Gastrocnemius medialis (tissue), 4 donors: ENCODE data around the gene GPR176. TPM values are rescaled to one million over a fixed set of nuclear protein-coding genes. Genes with fewer than 3 reads are reported as not detected.

Source experiments
- ATAC-seq, 2 donors: fragments of 150-250 bp; one replicate each; pipeline ENCODE4 v1.9.1; 2016
- DNase-seq, 2 donors: peaks; one replicate each; pipeline ENCODE4 v3.0.0-alpha.2; 2019
- H3K27ac ChIP-seq, 4 donors: fragments of 200-600 bp; sonication (generic); 1 replicate in 1 of 4; 2 replicates in 3 of 4; pipeline ENCODE4 v1.5.1; 2016 to 2018; ENCODE audit warnings: mild to moderate bottlenecking in 2 of 4, moderate library complexity in 1 of 4
- H3K27me3 ChIP-seq, 3 donors: fragments of 200-600 bp; sonication (generic) in 2 of 3; 1 replicate in 1 of 3; 2 replicates in 2 of 3; pipeline versions ENCODE4 v1.5.1 to v1.6.0; 2016 to 2019; ENCODE audit warnings: mild to moderate bottlenecking in 1 of 3, moderate library complexity in 1 of 3
- H3K36me3 ChIP-seq, 2 donors: fragments of 200-600 bp; sonication (generic) in 1 of 2; one replicate each; pipeline ENCODE4 v1.5.1; 2017 to 2018
- H3K4me1 ChIP-seq, 2 donors: fragments of 200-600 bp; sonication (generic) in 1 of 2; one replicate each; pipeline ENCODE4 v1.5.1; 2016 to 2017; ENCODE audit warnings: mild to moderate bottlenecking in 2 of 2
- H3K4me3 ChIP-seq, 4 donors: fragments of 200-600 bp; sonication (generic) in 3 of 4; 1 replicate in 1 of 4; 2 replicates in 3 of 4; pipeline ENCODE4 v1.5.1; 2016 to 2019; ENCODE audit warnings: mild to moderate bottlenecking in 2 of 4
- H3K9me3 ChIP-seq, 3 donors: fragments of 200-600 bp; sonication (generic) in 2 of 3; 1 replicate in 1 of 3; 2 replicates in 2 of 3; pipeline ENCODE4 v1.5.1; 2016 to 2019
- CTCF ChIP-seq, 5 experiments: fragments of 450-650 bp in 3 of 5; fragments of 200-600 bp in 2 of 5; sonication (generic) in 2 of 5; IDR thresholded peaks in 4 of 5; conservative IDR thresholded peaks in 1 of 5; 1 replicate in 4 of 5; 2 replicates in 1 of 5; pipeline ENCODE4 v1.5.1; 2016 to 2019; ENCODE audit warnings: antibody characterized with exemption in 5 of 5, mild to moderate bottlenecking in 3 of 5, moderate library complexity in 3 of 5
- POLR2A ChIP-seq, 2 donors: fragments of 450-650 bp; IDR thresholded peaks; one replicate each; pipeline ENCODE4 v1.6.1; 2017; ENCODE audit warnings: antibody characterized with exemption in 2 of 2, mild to moderate bottlenecking in 2 of 2, moderate library complexity in 2 of 2
- in situ Hi-C, 4 donors: fragments of 200-750 bp; cut with MboI; loops; one replicate each; pipeline versions ENCODE4 v1.15.0 to v1.8.0; 2017; ENCODE audit warnings: low sequenced_read_pairs in 4 of 4
- intact Hi-C: fragments of 100-400 bp; cut with DNase I; formaldehyde crosslinking; loops from one replicate; pipeline ENCODE4 v1.15.1; 2023; ENCODE audit warnings: low total_unique reads
- total RNA-seq, 4 donors: library from RNA; depleted of rRNA; stranded (reverse); fragments of >200 nt; gene quantifications; one replicate each; pipeline versions ENCODE4 v1.1.0 to v1.2.3, GENCODE V29; 2016

The GPR176 gene
- total RNA-seq, 4 donors from 2014 or later, result 1.1 to 3.0 (median 1.7) TPM

GRCh38 chr15:39946862-39947261, 26.8 kb upstream of the GPR176 start:
- ATAC-seq, result no peak
- in situ Hi-C loops, result no loop called here
- TF ChIP-seq POLR2A (IDR thresholded peaks at IDR 0.05), result no peak
- TF ChIP-seq CTCF (IDR thresholded peaks at IDR 0.05 in 4 of 5, conservative IDR thresholded peaks at IDR 0.05 in 1 of 5), result no peak

GRCh38 chr15:39944726-39945125, 24.7 kb upstream of the GPR176 start:
- H3K4me3 ChIP-seq, result no peak overlapping the region
- in situ Hi-C loops, result no loop called here
- peaks cover 0 to 88% of the 10 kb centered on the region in 2 donors for H3K36me3 ChIP-seq
- no peaks in the 10 kb centered on the region for H3K9me3 ChIP-seq
- ATAC-seq (no peak), DNase-seq (no peak)
- intact Hi-C loops, result no loop called here
- H3K4me1 ChIP-seq, result no peaks in the 10 kb centered on the region
- no peak overlapping the region for H3K27ac ChIP-seq
- H3K27me3 ChIP-seq, result no peaks in the 10 kb centered on the region
- TF ChIP-seq CTCF (IDR thresholded peaks at IDR 0.05 in 4 of 5, conservative IDR thresholded peaks at IDR 0.05 in 1 of 5) (no peak), POLR2A (IDR thresholded peaks at IDR 0.05) (no peak)

More at GRCh38 chr15:39946862-39947261, 26.8 kb upstream of the GPR176 start:
- Histone ChIP-seq H3K27ac (no peak overlapping the region), H3K36me3 (peaks cover 0 to 88% of the 10 kb centered on the region in 2 donors), H3K4me1 (no peaks in the 10 kb centered on the region), H3K4me3 (no peak overlapping the region), H3K9me3 (no peaks in the 10 kb centered on the region), H3K27me3 (no peaks in the 10 kb centered on the region)
- intact Hi-C loops, result no loop called here
- DNase-seq, result no peak

GRCh38 chr15:39942753-39943150, 22.7 kb upstream of the GPR176 start:
- Histone ChIP-seq H3K27me3 (no peaks in the 10 kb centered on the region), H3K27ac (no peak overlapping the region), H3K36me3 (peaks cover 0 to 76% of the 10 kb centered on the region in 2 donors), H3K4me1 (no peaks in the 10 kb centered on the region), H3K9me3 (no peaks in the 10 kb centered on the region), H3K4me3 (no peak overlapping the region)
- ATAC-seq (no peak), DNase-seq (no peak)
- intact Hi-C loops (no loop called here), in situ Hi-C loops (no loop called here)
- TF ChIP-seq POLR2A (IDR thresholded peaks at IDR 0.05) (no peak), CTCF (IDR thresholded peaks at IDR 0.05 in 4 of 5, conservative IDR thresholded peaks at IDR 0.05 in 1 of 5) (no peak)

- intact Hi-C loops, result no loop called here
Measured at GRCh38 chr15:39942101-39942752, 22.2 kb upstream of the GPR176 start.

More at GRCh38 chr15:39942101-39942752, 22.2 kb upstream of the GPR176 start:
- Histone ChIP-seq H3K27ac (no peak overlapping the region), H3K4me1 (no peaks in the 10 kb centered on the region), H3K27me3 (no peaks in the 10 kb centered on the region), H3K9me3 (no peaks in the 10 kb centered on the region), H3K4me3 (no peak overlapping the region), H3K36me3 (peaks cover 0 to 71% of the 10 kb centered on the region in 2 donors)
- no peak for ATAC-seq
- in situ Hi-C loops, result no loop called here
- DNase-seq, result no peak
- TF ChIP-seq CTCF (IDR thresholded peaks at IDR 0.05 in 4 of 5, conservative IDR thresholded peaks at IDR 0.05 in 1 of 5), result no peak
- no peak for TF ChIP-seq POLR2A (IDR thresholded peaks at IDR 0.05)
